ENCODE measurements around the gene NFE2L2.

- TF ChIP-seq CTCF (conservative IDR thresholded peaks at IDR 0.05; ENCODE audit: low read length) (no peak), EZH2phosphoT487 (IDR thresholded peaks at IDR 0.05; ENCODE audit: borderline replicate concordance) (no peak)
These were observed 15.5 kb downstream of the NFE2L2 start for GRCh38 chr2:177249038-177249437.

All from Loucy (cell line).